HuH-7 (cell line): Measurements from ENCODE around the gene MLH1.
"Not testable (repeated sequence)": the region's sequence is repeated elsewhere in the genome, so short reads cannot be mapped to it uniquely, and the experiment has no call there.

Source experiments
- DNase-seq: peaks from one replicate; pipeline ENCODE4 v3.0.0; 2011; ENCODE audit warnings: low spot score

Gene MLH1

GRCh38 chr3:37039161-37039846, 46.0 kb downstream of the MLH1 start:
- no peak for DNase-seq

- DNase-seq = no peak
Observed at GRCh38 chr3:37040231-37040630, 46.9 kb downstream of the MLH1 start.

GRCh38 chr3:37041546-37042195, 48.4 kb downstream of the MLH1 start:
- no peak for DNase-seq

- DNase-seq = not testable (repeated sequence)
Observed at GRCh38 chr3:37042712-37043111, 49.4 kb downstream of the MLH1 start.

GRCh38 chr3:37050282-37050681, 57.0 kb downstream of the MLH1 start:
- DNase-seq = no peak

GRCh38 chr3:37052860-37053259, 59.5 kb downstream of the MLH1 start:
- no peak for DNase-seq

GRCh38 chr3:37053337-37053736, 60.0 kb downstream of the MLH1 start:
- no peak for DNase-seq

GRCh38 chr3:37053753-37054152, 60.4 kb downstream of the MLH1 start:
- no peak for DNase-seq

GRCh38 chr3:37054370-37054769, 61.1 kb downstream of the MLH1 start:
- no peak for DNase-seq

- DNase-seq = not testable (repeated sequence)
Observed at GRCh38 chr3:37055077-37055476, 61.8 kb downstream of the MLH1 start.

- DNase-seq = no peak
Observed at GRCh38 chr3:37056826-37057225, 63.5 kb downstream of the MLH1 start.

- no peak for DNase-seq
Observed at GRCh38 chr3:37058117-37058516, 64.8 kb downstream of the MLH1 start.

GRCh38 chr3:37064747-37065146, 71.4 kb downstream of the MLH1 start:
- DNase-seq = no peak

GRCh38 chr3:37067577-37067976, 74.3 kb downstream of the MLH1 start:
- no peak for DNase-seq

GRCh38 chr3:37068031-37068430, 74.7 kb downstream of the MLH1 start:
- no peak for DNase-seq

- no peak for DNase-seq
Observed at GRCh38 chr3:37071921-37072320, 78.6 kb downstream of the MLH1 start.

GRCh38 chr3:37072892-37073291, 79.6 kb downstream of the MLH1 start:
- no peak for DNase-seq

- DNase-seq = no peak
Observed at GRCh38 chr3:37074178-37074577, 80.9 kb downstream of the MLH1 start.

- DNase-seq = no peak
Observed at GRCh38 chr3:37075955-37076354, 82.6 kb downstream of the MLH1 start.

- DNase-seq = no peak
Observed at GRCh38 chr3:37082317-37082716, 89.0 kb downstream of the MLH1 start.

- no peak for DNase-seq
Observed at GRCh38 chr3:37086918-37087317, 93.6 kb downstream of the MLH1 start.

- DNase-seq = no peak
Observed at GRCh38 chr3:37087870-37088269, 94.6 kb downstream of the MLH1 start.

- DNase-seq = no peak
Observed at GRCh38 chr3:37092484-37092883, 99.2 kb downstream of the MLH1 start.

GRCh38 chr3:37093481-37093880, 100.2 kb downstream of the MLH1 start:
- DNase-seq = no peak
